Activated CD4-positive, alpha-beta T cell treated with anti-CD3 and anti-CD28 coated beads, Interleukin-2, Interleukin-4, amounts not matched to agents 100 ng/mL and 50 ng/mL, durations not matched to agents 16 hours and 8 hours (primary cell): Measurements from ENCODE around the gene IL16.

Source experiments
- DNase-seq: peaks from one replicate; pipeline ENCODE4 v3.0.0-alpha.2; 2020; ENCODE audit warnings: low spot score

The IL16 gene

DNA sequence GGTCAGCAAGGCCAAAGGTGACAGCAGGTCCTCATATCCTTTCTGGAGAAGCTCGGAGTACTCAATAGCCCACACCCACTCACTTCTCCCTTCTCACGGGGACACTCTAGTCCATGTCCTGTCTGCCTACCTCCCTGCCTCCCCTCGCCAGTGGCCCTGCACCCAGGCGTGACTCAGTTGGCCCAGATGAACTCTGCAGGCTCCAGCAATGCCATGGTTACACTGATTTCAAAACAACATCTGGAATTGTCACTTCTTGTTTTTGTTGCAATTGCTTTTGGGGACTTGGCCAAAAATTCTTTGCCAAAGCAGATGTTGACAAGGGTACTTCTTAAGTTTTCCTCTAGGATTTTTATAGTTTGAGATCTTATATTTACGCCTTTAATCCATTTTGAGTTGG lies 13.0 kb downstream of the IL16 start:
- no peak for DNase-seq

DNA sequence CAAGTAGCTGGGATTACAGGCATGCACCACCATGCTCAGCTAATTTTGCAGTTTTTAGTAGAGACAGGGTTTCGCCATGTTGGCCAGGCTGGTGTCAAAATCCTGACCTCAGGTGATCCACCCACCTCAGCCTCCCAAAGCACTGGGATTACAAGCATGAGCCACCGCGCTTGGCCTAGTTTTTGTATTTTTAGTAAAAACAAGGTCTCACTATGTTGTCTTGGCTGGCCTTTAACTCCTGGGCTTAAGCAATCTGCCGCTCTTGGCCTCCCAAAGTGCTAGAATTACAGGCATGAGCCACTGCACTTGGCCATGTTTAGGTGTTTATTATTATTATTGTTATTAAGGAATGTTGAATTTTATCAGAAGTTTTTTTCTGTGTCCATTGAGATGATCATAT lies 14.7 kb downstream of the IL16 start:
- DNase-seq: no peak

GRCh38 chr15:81213982-81214381 lies 17.3 kb downstream of the IL16 start:
- DNase-seq: no peak

DNA sequence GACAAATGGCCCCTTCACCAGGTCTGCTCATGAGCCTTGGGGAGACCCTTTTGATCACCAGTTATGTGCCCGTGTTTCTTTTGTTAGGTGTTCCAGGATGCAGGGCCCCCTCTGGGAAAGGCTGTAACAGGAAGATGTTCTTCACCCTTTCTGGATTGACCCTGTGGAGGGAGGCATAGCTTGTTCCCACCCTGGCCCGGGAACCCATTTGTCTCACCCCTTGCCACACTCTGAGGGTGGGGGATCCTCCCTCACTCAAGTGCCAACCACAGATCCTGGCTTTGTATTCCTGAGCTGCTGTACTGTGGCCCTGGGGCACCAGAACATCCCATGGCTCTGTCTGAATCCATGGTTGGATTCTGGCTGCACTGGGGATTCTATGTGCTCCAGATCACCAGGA lies 18.9 kb downstream of the IL16 start:
- no peak for DNase-seq

DNA sequence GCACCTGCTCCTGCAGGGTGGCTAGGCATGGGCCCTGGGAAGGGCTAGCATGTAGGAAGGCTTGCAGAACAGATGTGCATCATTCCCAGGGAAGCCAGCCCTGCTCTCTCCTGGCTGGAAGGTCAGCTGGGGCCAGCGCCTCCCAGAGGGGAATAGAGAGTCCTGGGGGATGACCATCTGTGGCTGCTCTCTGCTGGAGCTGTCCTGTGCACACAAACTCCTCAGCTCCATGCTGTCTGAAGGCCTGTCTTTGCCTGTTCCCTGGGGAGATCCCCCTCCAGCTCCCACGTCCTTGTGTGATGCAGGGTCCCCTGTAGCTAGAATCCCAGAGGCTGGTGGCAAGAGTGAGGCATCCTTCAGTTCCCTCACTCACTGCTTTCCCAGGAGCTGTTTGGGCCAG lies 19.3 kb downstream of the IL16 start:
- no peak for DNase-seq

- no peak for DNase-seq
These were observed 19.7 kb downstream of the IL16 start for GRCh38 chr15:81216422-81216821.

- DNase-seq: no peak
These were observed 24.8 kb downstream of the IL16 start for GRCh38 chr15:81221449-81221848.

- DNase-seq: no peak
These were observed 25.3 kb downstream of the IL16 start for GRCh38 chr15:81222007-81222406.

DNA sequence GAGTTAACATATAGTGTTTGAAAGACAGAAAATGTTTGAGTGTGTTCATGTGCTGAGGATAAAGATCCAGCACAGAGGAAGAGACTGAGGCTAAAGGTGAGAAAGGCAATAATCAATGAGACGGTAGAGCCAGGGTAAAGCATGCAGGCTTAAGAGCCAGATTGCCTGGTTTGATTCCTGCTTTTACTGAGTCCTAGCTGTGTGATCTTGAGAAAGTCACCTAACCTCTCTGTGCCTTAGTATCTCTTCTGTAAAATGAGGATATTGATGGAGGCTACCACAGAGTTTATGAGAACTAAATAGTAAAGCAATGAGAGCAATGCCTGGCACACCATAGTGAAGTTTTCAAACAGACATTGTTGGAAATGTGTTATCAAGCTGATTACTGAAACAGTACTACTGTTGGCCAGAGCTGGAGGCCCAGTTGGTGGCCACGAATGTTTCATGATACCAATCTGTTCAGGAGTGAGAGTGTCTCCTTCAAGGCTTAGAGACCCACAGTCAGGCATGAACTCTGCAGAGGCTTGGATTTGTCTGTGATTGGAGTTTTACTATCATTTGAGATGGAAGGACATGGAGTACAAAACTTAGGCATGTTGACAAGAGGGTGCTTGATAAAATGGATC lies 26.8 kb downstream of the IL16 start:
- DNase-seq: no peak

DNA sequence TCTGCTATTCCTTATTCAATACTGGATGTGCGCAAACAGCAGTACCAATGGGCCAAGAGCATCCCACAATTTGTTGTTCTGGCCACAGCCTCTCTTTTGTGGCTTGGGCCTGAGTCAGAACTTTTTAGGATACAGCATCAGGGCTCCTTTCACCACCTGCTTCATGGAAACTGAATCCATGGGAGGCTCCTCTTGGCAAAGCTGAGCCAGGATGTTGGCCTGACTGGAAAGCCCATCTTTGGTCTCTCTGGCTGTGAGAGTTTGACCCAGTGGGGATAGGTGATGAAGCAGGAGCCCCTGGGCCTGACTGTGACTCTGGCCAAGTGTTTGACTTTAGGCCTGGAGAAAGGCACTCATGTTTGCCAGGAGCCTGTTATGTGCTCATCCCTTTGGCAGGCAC lies 27.6 kb downstream of the IL16 start:
- DNase-seq: no peak

- no peak for DNase-seq
These were observed 28.5 kb downstream of the IL16 start for GRCh38 chr15:81225161-81225671.

DNA sequence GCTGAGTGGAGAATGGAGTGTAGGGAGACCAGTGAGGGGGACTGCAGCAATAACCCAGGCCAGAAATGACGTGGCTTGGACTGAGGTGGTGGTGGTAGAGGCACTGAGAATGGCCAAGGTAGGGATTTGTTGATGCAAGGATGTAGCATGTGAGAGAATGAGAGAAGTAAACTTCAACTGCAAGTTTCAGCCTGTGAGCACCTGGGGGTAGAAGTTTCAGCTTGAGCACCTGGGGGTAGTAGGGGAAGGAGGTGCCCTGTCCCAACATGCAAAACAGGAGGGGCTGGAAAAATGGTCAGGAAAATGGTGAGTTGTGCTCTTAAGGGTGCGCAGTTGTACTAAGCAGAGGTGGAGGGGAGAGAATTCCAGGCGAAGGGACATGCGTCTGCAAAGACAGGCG lies 31.0 kb downstream of the IL16 start:
- no peak for DNase-seq

DNA sequence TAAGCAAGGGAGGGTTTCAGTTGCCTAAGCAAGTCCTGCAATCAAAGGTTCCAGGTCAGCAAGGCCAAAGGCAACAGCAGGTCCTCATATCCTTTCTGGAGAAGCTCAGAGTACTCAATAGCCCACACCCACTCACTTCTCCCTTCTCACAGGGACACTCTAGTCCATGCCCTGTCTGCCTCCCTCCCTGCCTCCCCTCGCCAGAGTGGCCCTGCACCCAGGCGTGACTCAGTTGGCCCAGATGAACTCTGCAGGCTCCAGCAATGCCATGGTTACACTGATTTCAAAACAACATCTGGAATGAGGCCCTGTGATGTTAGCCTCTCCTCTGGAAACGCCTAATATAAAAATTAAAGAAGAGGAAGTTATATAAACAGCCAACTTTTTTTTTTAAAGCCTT lies 32.9 kb downstream of the IL16 start:
- DNase-seq: no peak

GRCh38 chr15:81235276-81236123 lies 38.8 kb downstream of the IL16 start:
- no peak for DNase-seq

GRCh38 chr15:81239190-81239589 lies 42.5 kb downstream of the IL16 start:
- no peak for DNase-seq

DNA sequence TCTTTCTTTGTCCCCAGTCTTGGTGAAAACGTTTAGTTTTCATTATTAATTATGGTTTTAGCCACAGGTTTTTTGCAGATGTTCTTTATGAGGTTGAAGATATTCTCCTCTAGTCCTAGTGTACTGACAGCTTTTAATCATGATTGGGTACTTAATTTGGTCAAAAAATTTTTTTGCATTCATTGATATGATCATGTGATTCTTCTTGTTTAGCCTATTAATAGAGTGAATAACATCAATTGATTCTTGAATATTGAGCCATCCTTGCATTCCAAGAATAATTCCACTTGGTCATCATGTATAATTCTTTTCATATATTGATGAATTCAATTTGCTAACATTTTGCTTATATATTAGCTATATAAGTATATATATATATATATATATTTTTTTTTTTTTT lies 46.1 kb downstream of the IL16 start:
- no peak for DNase-seq

- DNase-seq: no peak
These were observed 47.6 kb downstream of the IL16 start for GRCh38 chr15:81244306-81244705.

GRCh38 chr15:81253846-81254245 lies 57.2 kb downstream of the IL16 start:
- no peak for DNase-seq

DNA sequence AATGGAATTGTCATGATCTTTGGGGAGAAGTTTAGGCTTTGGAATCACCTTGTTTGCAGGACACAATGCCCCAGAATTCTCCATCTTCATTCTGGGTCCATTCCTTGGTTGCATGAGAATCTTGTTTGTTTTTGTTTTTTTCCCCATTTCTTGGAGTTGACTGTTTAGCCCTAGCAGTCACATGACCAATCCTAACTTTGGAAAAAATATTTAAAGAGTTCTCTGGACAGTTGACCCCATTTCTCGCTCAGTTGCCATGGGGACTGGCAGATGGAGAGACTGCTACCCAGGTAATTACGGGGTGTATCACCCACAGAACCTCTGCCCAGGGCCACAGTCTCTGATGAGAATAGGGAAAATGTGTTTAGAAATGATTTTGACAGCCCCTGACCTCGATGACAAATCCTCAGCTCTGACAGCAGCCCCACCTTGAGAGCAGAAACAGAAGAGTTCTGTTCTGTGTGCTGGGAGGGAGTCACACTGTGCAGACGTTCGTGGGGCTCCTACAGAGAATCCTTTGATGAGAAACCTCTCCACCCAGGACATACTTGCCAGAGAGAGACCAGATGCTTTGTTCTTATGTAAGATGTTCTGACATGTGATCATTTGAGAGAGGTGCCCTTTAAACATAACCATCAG lies 57.7 kb downstream of the IL16 start:
- DNase-seq: no peak

- no peak for DNase-seq
These were observed 58.2 kb downstream of the IL16 start for GRCh38 chr15:81254916-81255290.

DNA sequence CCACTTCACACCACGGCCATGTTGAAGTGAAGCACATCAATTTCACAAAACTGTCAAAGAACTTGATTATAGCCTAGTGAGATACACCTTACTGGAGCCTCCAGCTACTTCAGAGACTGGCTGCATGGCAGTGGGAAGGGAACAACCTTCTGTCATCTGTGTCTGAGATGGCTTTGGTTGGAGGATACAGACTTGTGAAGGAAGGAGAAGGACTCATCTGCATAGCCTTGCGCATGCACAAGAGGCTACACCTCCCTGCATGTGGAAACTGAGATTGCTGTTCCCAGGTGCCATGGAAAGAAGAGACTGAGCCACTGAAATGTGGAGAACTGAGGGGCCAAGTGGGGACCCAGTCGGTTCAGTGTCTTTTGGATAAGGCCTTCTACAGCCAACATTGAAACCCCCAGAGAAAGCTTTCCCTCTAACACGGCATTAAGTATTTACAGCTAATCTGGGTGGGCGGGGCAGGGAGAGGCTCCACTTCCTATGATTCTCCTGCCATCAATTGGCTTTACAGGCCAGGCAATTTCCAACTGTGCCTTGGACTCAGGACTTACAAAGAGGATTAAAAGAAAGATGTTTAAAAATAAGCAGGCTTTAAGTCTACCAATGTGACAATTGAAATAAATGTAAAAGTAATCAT lies 58.8 kb downstream of the IL16 start:
- no peak for DNase-seq

DNA sequence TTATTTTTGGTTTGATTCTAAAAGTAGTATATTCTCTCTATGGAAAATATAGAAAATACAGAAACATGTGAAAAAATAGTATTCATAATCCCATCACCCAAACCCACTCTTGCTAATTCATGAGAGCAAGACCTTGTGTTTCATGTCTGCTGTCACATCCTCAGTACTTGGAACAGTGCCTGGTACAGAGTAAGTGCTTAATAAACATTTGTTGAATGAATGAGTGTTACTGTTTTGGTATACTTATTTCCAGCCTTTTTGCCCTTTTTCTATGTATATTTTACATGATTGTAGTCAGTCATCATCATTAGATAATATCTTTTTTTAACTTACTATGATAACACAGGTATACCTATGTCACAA lies 59.3 kb downstream of the IL16 start:
- DNase-seq: no peak

DNA sequence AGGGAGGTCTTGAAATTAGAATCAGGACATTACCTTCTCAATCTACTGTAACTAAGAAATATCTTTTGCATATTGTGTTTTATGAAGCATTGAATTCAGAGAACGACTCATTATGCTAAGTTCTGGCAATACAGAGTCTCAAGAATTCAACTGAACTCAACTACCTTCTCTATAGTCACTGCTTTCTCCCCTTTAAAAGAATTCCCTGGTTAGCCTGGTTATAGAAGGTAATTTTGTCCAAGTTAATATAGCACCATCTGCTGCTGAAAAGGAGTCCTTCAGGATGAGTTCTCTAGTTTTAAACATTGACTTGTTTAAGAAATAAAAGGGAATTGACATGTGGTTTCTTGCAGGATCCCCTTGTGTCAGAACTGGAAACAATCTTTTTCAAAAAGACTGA lies 60.2 kb downstream of the IL16 start:
- DNase-seq: no peak
